ENCODE data around the gene HTD2. TPM values are rescaled to one million over a fixed set of nuclear protein-coding genes. Genes with fewer than 3 reads are reported as not detected.
A peak's percentile ranks its signal among the peaks of the same experiment; 100 is the strongest.

The HTD2 gene
- total RNA-seq, 1 experiment from 2014 or later: 13.5 TPM

- no TSS peak for BruUV-seq (replicated peaks)
- Histone ChIP-seq H3K4me2 (ENCODE audit: low read length) (no peak overlapping the region), H2AFZ (ENCODE audit: low read depth, low read length, poor library complexity, severe bottlenecking) (no peak overlapping the region), H4K20me1 (ENCODE audit: insufficient read depth) (no peaks in the 10 kb centered on the region), H3K27ac (ENCODE audit: low read depth, low read length) (no peak overlapping the region), H3K27me3 (ENCODE audit: insufficient read depth, low read length) (no peaks in the 10 kb centered on the region), H3K4me3 (replicated peaks in 1 of 2; ENCODE audit: low read depth in 1 of 2, low read length in 2 of 2) (no peak overlapping the region), H3K9ac (ENCODE audit: low read length) (no peak overlapping the region), H3K79me2 (ENCODE audit: insufficient read depth, low read length) (no peaks in the 10 kb centered on the region), H3K4me1 (ENCODE audit: control insufficient read depth in 1 of 2, insufficient read depth in 2 of 2, low read length in 2 of 2) (peaks cover 10 to 11% of the 10 kb centered on the region in 2 experiments; a peak in 3 of 4 replicates), H3K9me3 (ENCODE audit: control insufficient read depth in 1 of 2, insufficient read depth in 1 of 2, low read depth in 1 of 2, low read length in 2 of 2) (no peaks in the 10 kb centered on the region), H3K36me3 (ENCODE audit: control insufficient read depth in 1 of 2, insufficient read depth in 2 of 2, low read length in 2 of 2) (no peaks in the 10 kb centered on the region), H3K9me2 (ENCODE audit: insufficient read depth) (no peaks in the 10 kb centered on the region)
- ChIA-PET POLR2A (no interaction called here), RAD21 (ENCODE audit: low non-redundant PET in 1 of 2, low total read pairs in 2 of 2, uncharacterized antibody in 2 of 2, unreplicated experiment in 2 of 2) (no interaction called here), CTCF (no interaction called here)
- 0 out of 2 replicates have a peak, but pooled peaks have one; percentile 32 for ATAC-seq
- intact Hi-C loops (cut with micrococcal nuclease): no loop called here
- TF ChIP-seq CTCF (IDR thresholded peaks at IDR 0.05 in 2 of 3, conservative IDR thresholded peaks at IDR 0.05 in 1 of 3; ENCODE audit: borderline replicate concordance in 1 of 3, insufficient read depth in 1 of 3, low read depth in 2 of 3, low read length in 2 of 3) (no peak), MAX (IDR thresholded peaks at IDR 0.05) (no peak), POLR2AphosphoS5 (IDR thresholded peaks at IDR 0.05; ENCODE audit: low read depth, low read length) (no peak), CEBPB (IDR thresholded peaks at IDR 0.05; ENCODE audit: low read depth) (no peak)
- DNase-seq (ENCODE audit: low read depth, low spot score): no peak
These were observed 47.6 kb downstream of the HTD2 start for GRCh38 chr3:58353722-58354553.

GRCh38 chr3:58355179-58355578, 48.9 kb downstream of the HTD2 start:
- ATAC-seq (no peak), DNase-seq (ENCODE audit: low read depth, low spot score) (no peak)
- H3K9me2 ChIP-seq (ENCODE audit: insufficient read depth): no peaks in the 10 kb centered on the region
- no peak overlapping the region for H3K27ac ChIP-seq (ENCODE audit: low read depth, low read length)
- no peaks in the 10 kb centered on the region for H3K9me3 ChIP-seq (ENCODE audit: control insufficient read depth in 1 of 2, insufficient read depth in 1 of 2, low read depth in 1 of 2, low read length in 2 of 2)
- H3K4me3 ChIP-seq (replicated peaks in 1 of 2; ENCODE audit: low read depth in 1 of 2, low read length in 2 of 2): no peak overlapping the region
- H2AFZ ChIP-seq (ENCODE audit: low read depth, low read length, poor library complexity, severe bottlenecking): no peak overlapping the region
- peaks cover 8 to 11% of the 10 kb centered on the region in 2 experiments; a peak in 3 of 4 replicates for H3K4me1 ChIP-seq (ENCODE audit: control insufficient read depth in 1 of 2, insufficient read depth in 2 of 2, low read length in 2 of 2)
- no peaks in the 10 kb centered on the region for H4K20me1 ChIP-seq (ENCODE audit: insufficient read depth)
- intact Hi-C loops (cut with micrococcal nuclease): no loop called here
- ChIA-PET RAD21 (ENCODE audit: low non-redundant PET in 1 of 2, low total read pairs in 2 of 2, uncharacterized antibody in 2 of 2, unreplicated experiment in 2 of 2) (no interaction called here), POLR2A (no interaction called here), CTCF (no interaction called here)
- no TSS peak for BruUV-seq (replicated peaks)
- no peaks in the 10 kb centered on the region for H3K79me2 ChIP-seq (ENCODE audit: insufficient read depth, low read length)
- no peaks in the 10 kb centered on the region for H3K36me3 ChIP-seq (ENCODE audit: control insufficient read depth in 1 of 2, insufficient read depth in 2 of 2, low read length in 2 of 2)
- no peak overlapping the region for H3K9ac ChIP-seq (ENCODE audit: low read length)
- H3K4me2 ChIP-seq (ENCODE audit: low read length): no peak overlapping the region
- H3K27me3 ChIP-seq (ENCODE audit: insufficient read depth, low read length): no peaks in the 10 kb centered on the region
- TF ChIP-seq MAX (IDR thresholded peaks at IDR 0.05) (no peak), SIN3A (IDR thresholded peaks at IDR 0.05; ENCODE audit: low read depth) (no peak), EZH2 (IDR thresholded peaks at IDR 0.05) (no peak), POLR2AphosphoS5 (IDR thresholded peaks at IDR 0.05; ENCODE audit: low read depth, low read length) (no peak), ELF1 (IDR thresholded peaks at IDR 0.05; ENCODE audit: borderline replicate concordance, low read depth) (no peak), ZBTB33 (IDR thresholded peaks at IDR 0.05; ENCODE audit: extremely low read depth, insufficient replicate concordance, low read length) (no peak), JUND (IDR thresholded peaks at IDR 0.05) (no peak), REST (IDR thresholded peaks at IDR 0.05; ENCODE audit: low read depth) (no peak)
